Heart left ventricle (tissue), 13 donors: ENCODE measurements around the gene DYNC2H1.

ENCODE experiments used
- CTCF ChIP-seq, 12 donors: fragments of 200-600 bp; sonication (generic) in 4 of 12; IDR thresholded peaks; one replicate each; pipeline versions ENCODE4 v1.5.0 to v1.8.0; 2018 to 2022; ENCODE audit warnings: antibody characterized with exemption in 12 of 12, mild to moderate bottlenecking in 5 of 12
- POLR2A ChIP-seq, 2 donors: fragments of 450-650 bp; IDR thresholded peaks; one replicate each; pipeline ENCODE4 v1.6.1; 2017; ENCODE audit warnings: antibody characterized with exemption in 2 of 2, mild to moderate bottlenecking in 2 of 2, moderate library complexity in 2 of 2
- donor health status: ischemic (EF 13 %, LVEDD 7.1; RV severe dilation, severe dysfunction).
- donor health status: DM: no; HTN: yes; CAD: no.
- donor health status: DM: no; HTN: no; CAD: no.
- donor health status: ischemic (EF 25% LVEDD 6.9; RV normal size, moderate dysfunction).
- donor health status: ischemic (EF 25% LVEDD 5.7; RV mildly dilated, moderate dysfunction).
- donor health status: ischemic (EF 35%, LVEDD 5.7; RV mildly dilated, moderate dysfunction).
- donor health status: nonischemic (EF 11% LVEDD 7.7; RV severe dilation, severe dysfunction).
- donor health status: DM: yes; HTN: yes; CAD: no.
- donor health status: PGD.
- donor health status: ischemic (EF 29% LVEDD 5.4; RV normal size, mild dysfunction).
- donor health status: nonischemic (EF 23%, LVEDD 6.1; RV moderate dilation, normal function).

GRCh38 chr11:103281301-103281700 is 172.1 kb downstream of the DYNC2H1 start:
- no peak for TF ChIP-seq CTCF (IDR thresholded peaks at IDR 0.05)
- TF ChIP-seq POLR2A (IDR thresholded peaks at IDR 0.05), result no peak
